Erythroblast (primary cell): Measurements from ENCODE around the gene ABI1.

Experiments
- GATA1 ChIP-seq: IDR thresholded peaks from 2 replicates; pipeline ENCODE4 v1.6.1; 2011; ENCODE audit warnings: low read depth, mild to moderate bottlenecking, control low read depth, low read length, moderate library complexity
- POLR2A ChIP-seq: IDR thresholded peaks from 2 replicates; pipeline ENCODE4 v1.6.1; 2011; ENCODE audit warnings: mild to moderate bottlenecking, low read length

DNA sequence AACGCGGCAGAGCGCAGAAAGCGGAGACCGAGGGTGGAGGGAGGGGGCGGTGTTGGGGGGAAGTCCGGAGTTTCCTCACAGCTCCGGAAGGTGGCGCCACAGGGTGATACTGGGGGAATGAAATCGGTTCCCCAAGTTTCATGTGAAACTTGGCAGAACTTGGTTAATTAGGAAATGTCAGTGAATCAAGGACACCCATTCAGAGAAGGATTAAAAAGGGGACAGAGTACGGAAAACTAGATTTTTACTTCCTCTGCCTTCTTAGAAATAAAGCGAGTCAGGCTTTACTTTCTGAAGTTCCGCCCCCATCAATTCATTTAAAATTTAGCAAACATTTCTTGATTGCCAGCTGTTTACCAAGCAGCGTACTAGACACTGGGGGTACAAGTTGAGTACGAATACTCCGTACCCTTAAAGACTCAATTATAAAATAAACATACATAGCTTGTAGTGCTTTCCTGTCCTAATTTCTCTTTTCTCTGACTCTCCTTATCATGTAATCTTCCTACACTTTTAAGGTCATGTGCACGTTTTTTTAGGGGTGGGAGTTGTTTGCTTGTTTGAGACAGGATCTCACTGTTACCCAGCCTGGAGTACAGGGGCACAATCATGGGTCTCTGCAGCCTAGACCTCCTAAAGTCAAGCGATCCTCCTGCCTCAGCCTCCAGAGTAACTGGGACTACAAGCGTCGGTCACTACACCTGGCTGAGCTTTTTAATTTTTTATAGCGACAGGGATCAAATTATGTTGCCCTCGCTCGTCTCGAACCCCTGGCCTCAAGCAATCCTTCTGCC, 644 bp upstream of the ABI1 start:
- TF ChIP-seq POLR2A (no peak), GATA1 (no peak)
